Posterior cingulate gyrus (tissue), 11 donors: ENCODE measurements around the gene OR52H1.
A peak's percentile ranks its signal among the peaks of the same experiment; 100 is the strongest.
"Not testable (repeated sequence)": the region's sequence is repeated elsewhere in the genome, so short reads cannot be mapped to it uniquely, and the experiment has no call there.

Experiments
- DNase-seq, 10 donors: peaks; one replicate each; pipeline versions ENCODE4 v3.0.0 to v3.0.0-alpha.2; 2020 to 2021; ENCODE audit warnings: mixed read lengths in 3 of 10
- intact Hi-C: fragments of 100-400 bp; cut with DNase I; formaldehyde crosslinking; loops from one replicate; pipeline ENCODE4 v1.15.1; 2023

OR52H1 gene

DNA sequence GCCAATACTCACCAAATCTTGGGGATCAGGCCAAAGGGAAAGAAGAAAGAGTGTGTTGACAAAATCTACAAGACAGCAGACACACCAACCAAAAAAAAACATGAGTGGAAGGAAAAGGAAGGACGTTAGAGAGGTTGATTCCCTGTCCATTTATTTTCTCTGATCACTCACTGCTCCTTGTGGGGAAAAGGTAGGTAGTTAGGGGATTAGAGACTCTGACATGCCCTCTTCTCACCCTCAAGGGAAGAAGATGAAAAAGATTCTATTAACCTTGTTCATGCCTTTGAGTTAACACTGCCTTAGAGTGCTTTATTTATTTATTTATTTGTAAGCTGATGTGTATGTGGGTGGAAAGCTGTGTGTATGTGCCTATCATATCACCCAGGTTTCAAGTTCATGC lies at the start of gene OR52H1:
TSS of gene OR52H1 (minus strand) at position 101 of the 400 bp plus-strand sequence. CDS start 3,035 bp downstream, outside the sequence.
- intact Hi-C loops = no loop called here
- no peak for DNase-seq

DNA sequence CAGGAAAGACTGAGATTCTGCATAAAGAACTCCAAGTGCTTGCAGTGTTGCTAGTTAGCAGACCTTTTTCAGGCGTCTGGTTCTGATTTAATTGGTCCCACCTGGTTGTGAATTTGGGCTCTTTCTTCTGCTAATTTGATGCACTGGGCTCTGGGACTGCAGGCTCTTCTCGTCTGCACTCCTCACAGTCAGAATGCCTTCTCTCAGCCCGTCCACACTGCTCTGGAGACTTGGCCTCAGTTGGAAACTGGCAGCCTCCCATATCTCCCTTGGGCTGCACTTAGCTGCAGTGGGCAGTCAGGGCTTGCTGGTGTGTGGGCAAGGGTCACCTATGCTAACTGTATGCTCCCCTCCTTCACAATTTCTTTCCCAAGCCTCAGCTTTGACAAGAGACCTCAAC lies 49.6 kb upstream of the OR52H1 start:
- DNase-seq = no peak
- intact Hi-C loops = no loop called here

DNA sequence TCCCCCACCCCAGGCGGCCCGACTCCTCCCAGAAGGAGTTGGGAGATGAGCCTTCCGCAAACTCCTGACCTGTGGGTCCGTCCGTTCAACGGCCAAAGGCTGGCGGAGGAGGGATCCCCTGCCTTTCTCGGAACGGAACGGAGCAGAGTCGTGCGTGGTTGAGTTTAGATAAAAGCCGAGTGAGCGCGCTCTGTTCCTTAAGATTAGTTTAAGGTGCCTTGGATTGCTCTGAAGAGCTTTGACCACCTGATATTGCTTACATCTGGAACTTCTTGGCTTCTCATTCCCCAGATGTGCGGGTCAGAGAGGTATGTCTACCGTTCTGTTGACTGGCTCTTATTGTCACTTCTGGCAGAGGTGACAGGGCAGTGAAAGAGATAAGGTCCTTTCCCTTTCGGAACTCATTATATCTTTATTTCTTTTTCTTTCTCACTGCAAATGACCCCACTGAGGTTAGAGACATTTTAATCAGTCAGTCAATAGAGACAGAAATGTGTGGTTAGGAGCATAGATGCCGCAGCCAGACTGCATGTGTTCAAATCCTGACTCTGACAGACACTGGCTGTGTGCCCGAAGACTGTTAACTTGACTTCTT lies 48.4 kb upstream of the OR52H1 start, which contains the start of gene TRIM6:
TSS of gene TRIM6 (plus strand) at position 31 of the 595 bp plus-strand sequence. CDS start at position 292, 261 bp downstream.
- intact Hi-C loops = no loop called here
- DNase-seq = peak in 2 of 10 donors; percentile 26 to 69

DNA sequence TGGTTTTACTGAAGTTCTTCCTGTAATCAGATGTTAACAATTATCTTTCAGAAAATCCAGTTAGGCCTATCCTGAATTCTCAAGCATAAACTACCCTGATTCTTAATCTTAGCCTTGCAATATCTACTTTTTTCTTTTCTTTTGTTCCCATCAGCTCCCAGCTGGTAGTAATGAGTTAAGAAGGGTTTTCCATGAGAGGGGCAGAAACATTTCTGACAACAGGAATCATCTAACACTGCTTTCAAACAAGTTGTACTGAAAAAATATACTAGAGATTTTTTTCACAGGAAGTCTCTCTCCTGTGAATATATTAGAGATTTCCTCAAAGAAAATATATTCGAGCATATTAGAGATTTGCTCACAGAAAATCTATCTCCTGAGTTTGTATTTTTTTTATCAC lies 44.8 kb upstream of the OR52H1 start:
- intact Hi-C loops = no loop called here
- no peak for DNase-seq

DNA sequence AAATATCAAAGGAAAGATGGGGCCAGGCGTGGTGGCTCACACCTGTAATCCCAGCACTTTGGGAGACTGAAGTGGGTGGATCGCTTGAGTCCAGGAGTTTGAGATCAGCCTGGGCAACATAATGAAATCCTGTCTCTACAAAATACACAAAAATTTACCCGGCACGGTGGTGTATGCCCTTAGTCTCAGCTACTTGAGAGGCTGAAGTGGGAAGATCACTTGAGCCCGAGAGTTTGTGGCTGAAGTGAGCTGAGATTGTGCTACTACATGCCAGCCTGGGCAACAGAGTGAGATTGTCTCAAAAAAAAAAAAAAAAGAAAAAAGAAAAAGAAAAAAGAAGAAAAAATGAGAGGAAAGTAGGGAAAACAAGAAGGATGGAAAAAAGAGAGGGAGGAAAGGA lies 44.3 kb upstream of the OR52H1 start:
- no peak for DNase-seq
- intact Hi-C loops = no loop called here

DNA sequence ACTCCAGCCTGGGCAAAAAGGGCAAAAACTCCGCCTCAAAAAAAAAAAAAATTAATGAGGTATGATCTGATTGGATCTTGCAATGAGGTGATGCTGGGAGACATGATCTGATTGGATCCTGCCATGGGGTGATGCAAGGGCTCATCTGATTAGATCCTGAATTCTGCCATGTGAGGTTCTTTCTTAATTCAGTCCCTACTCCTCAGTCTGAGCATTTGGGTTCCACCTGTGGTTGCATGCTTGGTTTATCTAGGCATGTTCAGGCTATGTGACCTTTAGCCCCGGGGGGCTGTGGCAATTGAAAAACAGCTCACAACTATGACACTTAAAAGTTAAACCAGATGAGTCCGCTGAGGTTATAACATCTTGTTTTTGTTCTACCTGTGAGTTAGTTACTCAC lies 43.3 kb upstream of the OR52H1 start:
- no peak for DNase-seq
- intact Hi-C loops = no loop called here

DNA sequence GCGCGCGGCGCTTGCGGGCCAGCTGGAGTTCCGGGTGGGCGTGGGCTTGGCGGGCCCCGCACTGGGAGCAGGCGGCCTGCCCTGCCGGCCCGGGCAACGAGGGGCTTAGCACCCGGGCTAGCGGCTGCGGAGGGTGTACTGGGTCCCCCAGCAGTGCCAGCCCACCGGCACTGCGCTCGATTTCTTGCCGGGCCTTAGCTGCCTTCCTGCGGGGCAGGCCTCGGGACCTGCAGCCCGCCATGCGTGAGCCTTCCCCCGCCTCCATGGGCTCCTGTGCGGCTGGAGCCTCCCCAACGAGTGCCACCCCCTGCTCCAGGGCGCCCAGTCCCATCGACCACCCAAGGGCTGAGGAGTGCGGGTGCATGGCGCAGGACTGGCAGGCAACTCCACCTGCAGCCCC lies 41.6 kb upstream of the OR52H1 start:
- DNase-seq, intact Hi-C loops: not testable (repeated sequence)

DNA sequence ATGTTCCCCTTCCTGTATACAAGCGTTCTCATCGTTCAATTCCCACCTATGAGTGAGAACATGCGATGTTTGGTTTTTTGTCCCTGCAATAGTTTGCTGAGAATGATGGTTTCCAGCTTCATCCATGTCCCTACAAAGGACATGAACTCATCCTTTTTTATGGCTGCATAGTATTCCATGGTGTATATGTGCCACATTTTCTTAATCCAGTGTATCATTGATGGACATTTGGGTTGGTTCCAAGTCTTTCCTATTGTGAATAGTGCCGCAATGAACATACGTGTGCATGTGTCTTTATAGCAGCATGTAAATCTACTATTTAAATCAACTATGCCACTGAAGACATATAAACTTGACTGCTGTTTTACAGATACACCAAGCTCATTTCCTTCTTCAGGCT lies 36.1 kb upstream of the OR52H1 start:
- DNase-seq, intact Hi-C loops: not testable (repeated sequence)

DNA sequence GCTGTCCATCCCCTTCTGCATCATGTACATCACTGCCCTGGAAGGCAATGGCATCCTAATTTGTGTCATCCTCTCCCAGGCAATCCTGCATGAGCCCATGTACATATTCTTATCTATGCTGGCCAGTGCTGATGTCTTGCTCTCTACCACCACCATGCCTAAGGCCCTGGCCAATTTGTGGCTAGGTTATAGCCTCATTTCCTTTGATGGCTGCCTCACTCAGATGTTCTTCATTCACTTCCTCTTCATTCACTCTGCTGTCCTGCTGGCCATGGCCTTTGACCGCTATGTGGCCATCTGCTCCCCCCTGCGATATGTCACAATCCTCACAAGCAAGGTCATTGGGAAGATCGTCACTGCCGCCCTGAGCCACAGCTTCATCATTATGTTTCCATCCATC lies 32.7 kb upstream of the OR52H1 start:
- DNase-seq = no peak
- intact Hi-C loops = no loop called here

DNA sequence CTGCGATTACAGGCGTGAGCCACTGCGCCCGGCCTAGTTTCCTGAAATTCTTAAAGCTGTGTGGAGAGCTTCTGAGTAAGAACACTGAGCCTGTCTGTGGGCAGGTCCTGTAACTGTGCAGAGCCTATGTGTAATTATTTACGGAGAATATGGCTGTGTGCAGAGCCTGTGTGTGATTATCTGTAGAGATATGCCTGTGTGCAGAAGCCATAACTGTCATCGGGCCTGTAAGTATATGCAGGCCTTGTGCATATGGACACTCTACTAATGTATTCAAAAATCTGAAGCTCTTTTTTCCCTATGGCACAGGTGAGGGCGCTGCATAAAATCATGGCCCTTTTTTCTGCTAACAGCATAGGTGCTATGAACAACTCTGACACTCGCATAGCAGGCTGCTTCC lies 32.2 kb upstream of the OR52H1 start, which contains the start of gene OR52B6:
TSS of gene OR52B6 (plus strand) at position 301 of the 400 bp plus-strand sequence. CDS start at position 301, 0 bp downstream.
- intact Hi-C loops = no loop called here
- no peak for DNase-seq

DNA sequence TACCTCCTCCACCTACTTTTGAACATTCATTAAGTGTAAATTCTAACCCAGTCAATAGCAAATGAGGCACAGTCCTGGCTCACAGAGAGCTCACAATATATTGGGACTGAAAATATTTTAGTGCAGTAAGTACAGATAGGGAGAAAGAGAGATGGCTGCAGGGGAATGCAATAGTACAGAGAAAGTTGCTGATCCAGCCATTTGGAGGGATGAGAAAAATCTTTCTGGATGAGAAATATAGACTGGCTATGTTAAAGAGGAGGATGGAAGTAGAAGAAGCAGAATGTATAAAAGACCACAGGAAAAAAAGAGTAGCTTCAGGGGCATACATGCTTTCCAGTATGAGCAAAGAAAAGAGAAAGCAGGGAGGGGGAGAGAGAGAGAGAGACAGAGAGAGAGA lies 28.8 kb upstream of the OR52H1 start:
- DNase-seq = no peak
- intact Hi-C loops = no loop called here

DNA sequence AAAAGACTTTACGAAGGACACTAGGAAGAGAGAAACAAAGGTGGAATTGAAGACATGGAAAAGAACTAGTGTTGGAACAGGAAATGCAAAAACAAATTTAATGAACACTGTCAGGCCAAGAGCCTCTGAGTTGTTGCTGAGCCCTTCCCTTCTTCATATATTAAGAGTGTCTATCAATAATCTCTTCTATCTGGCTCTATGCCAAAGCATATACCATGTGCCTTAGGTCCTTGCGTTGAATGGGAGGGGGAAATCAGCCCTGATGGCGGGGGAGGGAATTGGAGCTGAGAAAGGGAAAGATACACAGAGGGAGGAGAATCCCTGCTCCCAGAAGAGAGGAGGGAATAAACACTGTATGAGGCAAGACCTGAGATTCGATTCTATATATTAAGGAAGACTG lies 26.8 kb upstream of the OR52H1 start:
- intact Hi-C loops = no loop called here
- no peak for DNase-seq

DNA sequence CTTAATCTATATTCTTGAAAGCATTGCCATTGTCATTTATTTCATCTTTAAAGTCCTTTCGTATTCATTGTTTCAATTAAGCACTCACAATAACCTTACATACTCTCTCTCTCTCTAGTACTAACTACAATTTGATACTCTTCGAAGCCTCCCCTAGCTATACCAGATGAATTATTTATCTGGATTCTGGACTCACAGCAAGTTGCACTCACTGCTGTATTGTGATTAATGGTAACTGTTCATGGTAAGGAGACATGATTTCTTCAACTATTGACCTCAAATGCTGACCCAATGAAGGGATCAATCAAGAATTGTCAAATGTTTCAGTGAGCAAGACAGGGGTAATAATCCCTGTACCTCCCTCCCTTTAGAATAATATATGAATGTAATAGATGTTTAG lies 26.3 kb upstream of the OR52H1 start:
- intact Hi-C loops = no loop called here
- DNase-seq = no peak

DNA sequence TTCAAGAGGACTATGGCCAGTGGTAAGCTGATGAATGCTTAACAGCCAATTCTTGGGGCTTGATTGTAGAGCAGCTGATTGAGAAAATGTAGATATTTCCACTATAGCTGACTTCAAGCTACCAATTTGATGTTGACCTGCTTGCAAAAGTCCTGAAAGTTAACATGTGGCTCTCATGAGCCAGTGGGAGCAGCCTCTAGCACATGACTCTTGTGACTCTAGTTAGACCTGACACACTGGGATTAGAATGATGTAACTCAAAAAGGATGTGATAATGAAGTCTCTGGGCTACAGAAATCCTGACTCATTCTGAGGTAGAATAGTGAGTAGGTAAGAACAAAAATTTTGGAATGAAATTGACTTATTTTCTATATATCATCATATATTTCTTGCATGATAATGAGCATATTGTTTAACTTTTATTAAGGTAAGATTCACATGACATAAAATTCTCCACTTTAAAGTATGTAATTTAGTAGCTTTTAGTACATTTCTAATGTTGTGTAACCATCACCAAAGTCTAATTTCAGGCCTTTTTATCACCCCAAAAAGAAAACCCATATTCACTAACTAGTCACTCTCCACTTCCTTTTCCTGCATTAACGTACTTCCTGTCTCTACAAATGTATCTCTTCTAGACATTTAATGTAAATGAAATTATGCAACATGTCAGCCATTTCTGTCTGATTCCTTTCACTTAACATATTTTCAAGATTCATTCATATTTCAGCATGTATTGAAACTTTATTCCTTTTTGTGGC lies 16.1 kb upstream of the OR52H1 start:
- intact Hi-C loops = no loop called here
- DNase-seq = no peak

DNA sequence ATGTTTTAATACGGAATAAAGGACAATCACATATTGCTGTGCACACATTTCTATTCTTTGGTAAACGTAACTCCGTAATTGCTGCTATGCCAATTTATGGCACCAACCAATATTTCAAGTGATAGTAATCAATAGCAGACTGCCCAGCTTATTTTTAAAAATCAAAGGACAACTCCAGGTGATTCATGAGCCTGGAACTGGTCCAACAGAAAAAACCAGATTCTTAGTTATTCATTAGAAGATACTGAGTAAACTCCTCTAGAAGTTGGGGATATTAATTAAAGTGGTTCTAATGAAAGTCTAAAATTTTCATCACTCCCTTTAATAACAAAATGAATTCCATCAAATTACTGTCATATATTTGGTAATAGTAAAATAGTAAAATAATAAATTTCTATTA lies 9.4 kb upstream of the OR52H1 start:
- intact Hi-C loops = no loop called here
- no peak for DNase-seq

DNA sequence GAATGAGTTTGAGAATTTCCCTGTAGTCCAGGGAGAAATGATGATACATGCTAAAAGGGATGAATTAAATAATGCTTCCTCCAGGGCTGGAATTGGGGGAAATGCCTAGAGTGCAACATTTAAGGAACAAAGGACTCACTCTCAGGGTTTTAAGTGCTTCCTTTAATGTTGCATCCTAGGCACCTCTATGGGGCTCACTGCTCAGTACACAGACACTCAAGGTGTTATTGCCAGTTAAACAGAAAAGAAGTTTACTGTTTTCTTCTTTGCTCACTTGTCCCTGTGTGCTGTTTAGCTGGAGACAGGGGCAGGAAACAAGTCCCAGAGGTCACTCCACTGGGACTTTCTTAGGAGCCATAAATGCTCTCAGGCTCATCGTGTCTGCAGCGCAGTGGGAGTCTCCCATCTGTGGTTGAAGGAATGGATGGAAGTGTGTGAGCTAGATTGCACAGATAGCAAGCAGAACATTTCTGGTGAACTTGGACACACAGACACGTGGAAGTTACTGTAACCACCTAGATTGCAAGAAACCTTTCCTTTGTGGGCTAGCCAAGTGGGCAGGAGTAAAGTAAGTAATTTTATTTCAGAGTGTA lies 8.4 kb upstream of the OR52H1 start:
- DNase-seq = no peak
- intact Hi-C loops = no loop called here

DNA sequence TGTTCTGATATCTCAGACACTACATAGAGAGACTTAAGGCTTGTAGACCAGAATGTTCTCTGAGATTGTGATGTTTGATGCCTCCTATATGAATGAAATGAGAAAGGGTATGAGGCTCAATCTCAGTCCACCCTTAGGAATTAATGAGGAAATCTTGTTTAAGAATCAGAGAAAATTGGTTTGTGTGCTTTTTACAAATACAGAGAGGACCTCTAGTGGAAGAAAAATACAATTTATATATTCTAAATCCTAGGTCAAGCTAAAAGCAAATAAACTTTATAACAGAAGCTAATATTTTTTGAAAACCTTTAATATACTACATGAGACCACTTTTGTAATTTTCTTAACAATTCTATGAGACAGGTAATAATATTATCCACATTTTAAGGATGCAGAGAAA lies 5.0 kb upstream of the OR52H1 start:
- intact Hi-C loops = no loop called here
- no peak for DNase-seq

DNA sequence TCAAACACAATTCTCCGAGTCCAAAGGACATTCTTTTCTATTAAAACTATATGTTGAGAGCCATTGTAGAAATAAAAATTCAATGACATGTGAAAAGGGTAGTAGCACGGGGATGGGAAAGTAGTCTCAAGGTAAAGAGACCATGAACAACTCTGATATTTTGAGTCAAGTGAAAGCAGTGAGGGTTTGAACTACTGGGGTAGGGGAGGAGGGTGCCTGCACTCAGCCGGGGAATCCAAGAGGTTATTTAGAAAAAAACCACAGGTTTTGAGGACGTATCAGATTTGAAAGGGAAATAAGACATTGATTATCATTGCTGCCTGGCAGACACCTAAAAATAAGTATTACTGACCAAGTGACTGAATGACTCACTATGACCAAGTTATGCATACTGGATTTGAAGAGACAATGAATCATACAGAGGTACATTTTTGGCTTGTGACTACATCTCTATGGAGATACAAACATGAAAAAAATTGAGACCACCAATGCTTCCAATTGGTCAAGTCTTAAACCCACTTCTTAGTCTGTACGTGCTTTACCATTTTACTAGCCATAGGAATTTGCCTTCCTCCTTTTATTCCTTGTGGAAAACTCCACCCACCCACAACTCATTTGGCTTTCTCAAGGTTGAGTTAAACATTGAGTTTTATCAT lies 2.2 kb upstream of the OR52H1 start:
- no peak for DNase-seq
- intact Hi-C loops = no loop called here

DNA sequence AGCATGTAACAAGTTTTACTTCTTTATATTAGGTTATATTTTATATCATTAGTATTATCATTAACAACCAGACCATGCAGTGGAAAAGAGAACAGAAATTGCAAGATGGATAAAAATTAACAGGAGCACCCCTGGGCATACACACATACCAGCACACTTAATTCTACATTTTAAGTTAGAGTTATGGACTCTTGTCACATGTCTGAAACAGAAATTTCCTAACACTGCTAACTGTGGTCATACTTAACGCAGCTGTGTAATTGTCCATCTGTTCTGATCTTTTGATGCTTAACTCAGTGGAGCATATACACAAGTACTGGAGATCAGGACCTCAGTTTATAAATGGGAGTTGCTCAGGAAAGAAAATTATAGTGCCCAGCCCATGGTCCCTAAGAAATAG lies 358 bp downstream of the OR52H1 start:
- intact Hi-C loops = no loop called here
- no peak for DNase-seq

DNA sequence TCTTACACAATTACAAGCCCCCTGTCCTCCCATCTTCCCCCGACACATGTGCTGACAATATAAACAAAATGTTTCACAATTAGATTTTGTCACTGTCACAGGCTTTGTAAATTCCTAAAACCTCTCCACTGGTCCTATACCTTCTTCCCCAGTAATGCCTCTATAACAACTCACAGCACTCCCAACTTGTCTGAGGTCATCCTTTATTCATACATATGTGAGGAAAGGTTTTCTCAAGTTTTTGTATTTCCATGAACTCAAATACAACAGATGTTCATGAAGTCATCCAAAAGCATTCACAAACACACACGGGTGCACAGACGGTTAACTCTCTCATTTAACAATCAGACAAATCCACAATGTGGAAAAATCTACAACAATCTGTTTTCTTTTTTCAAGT lies 1.9 kb downstream of the OR52H1 start:
- no peak for DNase-seq
- intact Hi-C loops = no loop called here

DNA sequence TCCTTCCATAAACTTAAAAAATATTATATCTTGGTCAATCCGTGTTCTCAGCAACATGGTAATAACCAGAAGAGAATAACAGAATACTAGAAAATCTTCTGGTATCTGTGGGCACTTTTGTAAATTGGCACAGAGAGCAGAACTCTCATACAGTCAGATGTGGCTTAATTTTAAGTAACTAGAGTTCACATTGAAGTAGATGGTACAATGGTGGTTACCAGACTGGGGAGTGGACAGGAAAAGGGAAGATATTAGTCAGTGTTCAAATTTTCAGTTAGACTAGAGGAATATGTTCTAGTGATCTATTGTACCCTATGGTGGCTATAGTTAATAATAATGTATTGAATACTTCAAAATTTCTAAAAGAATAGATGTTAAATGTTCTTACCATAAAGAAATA lies 6.9 kb downstream of the OR52H1 start:
- no peak for DNase-seq
- intact Hi-C loops = no loop called here
